NOMO-1 (cell line): ENCODE measurements around the gene SEC14L2.
A peak's percentile ranks its signal among the peaks of the same experiment; 100 is the strongest.
"Not testable (repeated sequence)": the region's sequence is repeated elsewhere in the genome, so short reads cannot be mapped to it uniquely, and the experiment has no call there.

Experiments used
- DNase-seq, 2 experiments: peaks; one replicate each; lab custom pipeline; 2025; ENCODE audit not compliant: unreplicated experiment in 2 of 2; lab: John Stamatoyannopoulos, UW

Gene SEC14L2

GRCh38 chr22:30402028-30402765 lies 5.4 kb downstream of the SEC14L2 start:
- DNase-seq = no peak

- not testable (repeated sequence) for DNase-seq
Observed at GRCh38 chr22:30402766-30403104, 5.9 kb downstream of the SEC14L2 start.

DNA sequence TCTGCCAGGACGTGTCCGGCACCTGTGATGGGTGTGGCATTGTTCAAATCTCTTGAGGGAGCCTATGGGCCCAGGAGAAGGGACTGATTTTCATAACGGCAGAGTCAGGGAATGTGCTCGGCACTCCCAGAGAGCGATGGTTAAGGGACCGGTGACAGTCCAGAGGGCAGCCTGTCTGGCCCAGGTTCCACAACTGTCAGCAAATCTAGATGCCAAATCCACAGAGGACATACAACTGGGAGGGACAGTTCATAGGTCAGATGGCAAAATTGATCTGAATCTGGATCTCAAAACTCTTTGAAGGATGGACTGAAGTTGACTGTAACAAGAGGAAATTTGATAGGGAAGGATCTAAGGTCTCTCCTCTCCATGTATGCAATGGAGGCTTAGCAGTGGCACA lies 7.5 kb downstream of the SEC14L2 start:
- no peak for DNase-seq

DNA sequence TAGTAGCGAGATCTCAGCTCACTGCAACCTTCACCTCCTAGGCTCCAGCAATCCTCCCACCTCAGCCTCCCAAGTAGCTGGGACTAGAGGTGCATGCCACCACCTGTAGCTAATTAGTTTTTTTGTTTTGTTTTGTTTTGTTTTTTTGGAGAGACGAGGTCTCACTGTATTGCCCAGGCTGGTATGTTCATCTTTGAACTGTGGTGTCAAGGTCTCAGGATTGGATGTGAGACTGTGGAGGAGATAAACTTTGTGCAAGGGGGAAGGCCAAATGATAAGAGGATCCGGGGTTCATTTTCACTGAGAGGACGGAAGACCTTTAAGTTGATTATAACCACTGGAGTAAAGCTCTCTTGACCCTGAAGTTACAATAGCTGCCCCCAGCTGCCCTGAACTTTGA lies 8.9 kb downstream of the SEC14L2 start:
- DNase-seq = no peak

DNA sequence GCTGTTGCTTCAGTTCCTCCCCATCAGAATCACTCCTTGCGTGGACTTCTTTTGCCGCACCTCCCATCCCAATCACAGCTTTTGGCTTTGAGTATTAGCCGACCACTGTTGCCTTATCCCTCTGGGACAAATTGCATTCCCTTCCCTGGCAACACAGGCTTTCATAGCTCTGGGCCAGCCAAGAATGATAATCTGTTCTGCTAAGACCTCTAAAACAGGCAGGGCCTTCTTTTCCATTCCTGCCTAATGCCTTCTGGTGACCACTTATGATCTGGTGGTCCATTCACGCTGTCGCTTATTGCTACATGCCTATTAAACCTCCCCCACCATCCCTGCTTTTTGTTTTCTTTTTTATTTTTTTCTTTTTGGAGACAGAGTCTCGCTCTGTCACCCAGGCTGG lies 9.6 kb downstream of the SEC14L2 start:
- DNase-seq = no peak

- DNase-seq = no peak
Observed at GRCh38 chr22:30408388-30409102, 11.7 kb downstream of the SEC14L2 start.

- DNase-seq = no peak
Observed at GRCh38 chr22:30411780-30412179, 15.0 kb downstream of the SEC14L2 start.

DNA sequence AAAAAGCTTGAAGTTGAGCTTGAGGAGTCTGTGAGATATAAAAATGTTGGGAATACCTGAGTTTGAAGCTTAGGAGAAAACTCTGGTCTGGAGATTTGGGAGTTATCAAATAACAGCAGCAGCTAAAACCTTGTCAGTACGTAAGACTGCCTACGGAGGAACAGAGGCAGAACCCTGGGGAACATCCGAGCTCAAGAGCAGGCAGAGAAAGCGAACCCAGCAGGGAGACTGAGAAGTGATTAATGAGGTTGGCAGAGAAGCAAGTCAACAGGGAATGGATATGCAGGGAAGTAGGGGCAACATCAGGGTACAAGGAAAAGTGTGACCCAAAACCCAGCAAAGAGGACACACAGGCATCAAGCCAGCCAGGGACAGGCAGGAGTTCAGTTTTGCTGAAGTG lies 16.2 kb downstream of the SEC14L2 start:
- no peak for DNase-seq

GRCh38 chr22:30413745-30414524 lies 17.1 kb downstream of the SEC14L2 start:
- DNase-seq = no peak

GRCh38 chr22:30414525-30415047 lies 17.8 kb downstream of the SEC14L2 start:
- no peak for DNase-seq

DNA sequence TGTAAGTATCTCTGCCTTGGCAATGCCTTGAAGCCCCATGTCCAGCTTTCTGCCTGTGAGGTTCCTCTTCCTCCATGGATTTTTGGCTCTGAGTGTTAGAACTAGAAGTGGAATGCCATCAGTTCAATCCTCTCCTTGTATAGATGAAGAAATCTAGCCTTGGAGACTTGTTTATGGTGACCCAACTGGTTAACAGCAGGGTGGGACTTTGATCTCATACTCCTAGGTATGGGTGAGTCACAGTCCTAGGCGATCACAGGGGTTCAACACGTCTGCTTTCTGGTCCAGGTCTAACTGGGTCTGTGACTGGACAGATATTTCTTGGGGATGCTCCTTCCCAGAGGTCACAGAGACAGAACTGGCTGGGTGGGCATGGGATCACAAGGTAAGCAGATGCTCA lies 19.6 kb downstream of the SEC14L2 start:
- DNase-seq = no peak

DNA sequence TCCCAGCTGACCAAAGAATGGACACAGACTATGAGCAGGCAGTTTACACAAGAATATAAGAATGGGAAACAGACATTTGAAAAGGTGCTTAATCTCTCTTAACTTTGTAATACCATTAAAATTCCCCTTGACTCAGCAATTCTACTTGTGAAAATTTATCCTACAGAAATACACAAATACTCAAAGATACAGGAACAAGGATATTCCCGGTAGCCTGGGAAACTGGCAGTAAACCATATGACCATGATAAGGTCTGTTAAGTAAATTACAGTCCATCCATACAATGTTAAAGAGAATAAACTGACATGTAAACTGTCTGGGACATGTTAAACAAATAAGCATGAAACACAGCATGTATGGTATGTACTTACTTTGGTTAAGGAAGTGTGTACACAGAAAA lies 20.0 kb downstream of the SEC14L2 start:
- DNase-seq = no peak

GRCh38 chr22:30420347-30421125 lies 23.7 kb downstream of the SEC14L2 start:
- no peak for DNase-seq

- no peak for DNase-seq
Observed at GRCh38 chr22:30421695-30422480, 25.1 kb downstream of the SEC14L2 start.

- DNase-seq = peak in 1 of 2 experiments; percentile 9
Observed at GRCh38 chr22:30422481-30423300, 25.9 kb downstream of the SEC14L2 start.

DNA sequence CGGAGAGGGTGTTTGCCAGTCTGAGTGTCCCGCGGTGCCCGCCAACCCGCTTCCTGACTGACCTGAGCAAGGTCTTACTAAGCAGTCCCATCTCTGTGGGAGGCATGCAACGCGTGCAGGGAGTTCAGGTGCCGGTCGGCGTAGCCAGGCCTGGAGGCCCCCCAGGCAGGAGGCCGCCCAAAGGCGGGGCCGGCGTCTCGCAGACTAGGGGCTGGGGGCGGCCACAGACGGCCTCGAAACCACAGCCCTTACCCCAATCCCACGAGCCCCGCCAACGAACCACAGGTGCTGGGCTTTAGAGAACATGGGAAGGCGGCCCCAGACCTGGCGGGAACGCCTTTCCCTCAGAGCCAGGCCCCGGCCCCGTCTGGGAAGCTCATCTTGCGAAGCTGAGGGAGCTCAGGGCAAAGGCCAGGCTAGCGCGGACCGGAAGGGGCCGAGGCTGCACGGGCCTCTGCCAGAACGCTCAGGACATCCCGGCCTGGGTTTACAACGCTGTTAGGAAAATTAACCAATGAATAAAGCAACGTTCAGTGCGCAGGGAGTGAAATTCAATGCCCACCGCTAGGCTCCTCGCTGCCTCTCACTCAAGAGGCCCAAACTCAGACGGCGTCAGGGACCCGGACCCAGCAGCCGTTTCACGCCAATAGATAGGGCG lies 26.6 kb downstream of the SEC14L2 start:
- peak in 1 of 2 experiments; percentile 2 for DNase-seq

GRCh38 chr22:30423959-30424533 lies 27.2 kb downstream of the SEC14L2 start:
- DNase-seq = peak; percentile 98 to 99
